Sigmoid colon (tissue), 3 donors: ENCODE measurements around the gene PLEKHN1.

ENCODE experiments used
- POLR2A ChIP-seq, 2 donors: fragments of 450-650 bp; IDR thresholded peaks; one replicate each; pipeline ENCODE4 v1.6.1; 2016; ENCODE audit warnings: antibody characterized with exemption in 2 of 2, mild to moderate bottlenecking in 2 of 2, moderate library complexity in 2 of 2
- TF ChIP-seq, protein P1 (sequence below), 4 experiments: fragments of 450-650 bp in 3 of 4; fragments of 200-600 bp in 1 of 4; IDR thresholded peaks; one replicate each; pipeline ENCODE4 v1.5.1; 2016 to 2019; ENCODE audit warnings: antibody characterized with exemption in 4 of 4, mild to moderate bottlenecking in 3 of 4, moderate library complexity in 2 of 4

DNA sequence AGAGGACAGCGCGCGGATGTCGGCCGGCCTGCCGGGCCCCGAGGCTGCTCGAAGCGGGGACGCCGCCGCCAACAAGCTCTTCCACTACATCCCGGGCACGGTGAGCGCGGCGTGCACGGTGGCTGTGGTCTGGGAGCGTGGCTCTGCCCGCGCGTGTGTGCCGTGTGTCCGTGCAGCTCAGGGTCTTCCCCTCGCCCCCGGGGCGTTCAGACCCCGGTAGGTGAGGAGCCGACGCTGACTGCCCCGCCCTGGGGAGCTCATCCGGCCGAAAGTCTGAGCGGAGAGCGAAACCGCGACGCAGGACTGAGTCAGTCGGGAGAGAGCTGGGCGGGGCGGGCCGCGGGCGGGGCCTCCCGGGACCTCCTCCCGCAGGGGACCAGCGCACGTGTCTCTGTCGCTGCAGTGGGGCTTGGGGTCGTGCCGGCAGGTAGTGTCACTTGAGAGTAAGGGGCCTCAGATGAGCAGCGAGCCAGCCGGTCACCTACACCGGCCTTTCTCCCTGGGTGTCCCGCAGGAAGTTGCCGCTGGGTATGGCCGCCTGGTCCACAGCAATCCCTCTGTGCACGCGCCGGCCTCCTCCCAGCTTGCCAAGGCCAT, 520 bp downstream of the PLEKHN1 start:
- TF ChIP-seq, protein P1, sequence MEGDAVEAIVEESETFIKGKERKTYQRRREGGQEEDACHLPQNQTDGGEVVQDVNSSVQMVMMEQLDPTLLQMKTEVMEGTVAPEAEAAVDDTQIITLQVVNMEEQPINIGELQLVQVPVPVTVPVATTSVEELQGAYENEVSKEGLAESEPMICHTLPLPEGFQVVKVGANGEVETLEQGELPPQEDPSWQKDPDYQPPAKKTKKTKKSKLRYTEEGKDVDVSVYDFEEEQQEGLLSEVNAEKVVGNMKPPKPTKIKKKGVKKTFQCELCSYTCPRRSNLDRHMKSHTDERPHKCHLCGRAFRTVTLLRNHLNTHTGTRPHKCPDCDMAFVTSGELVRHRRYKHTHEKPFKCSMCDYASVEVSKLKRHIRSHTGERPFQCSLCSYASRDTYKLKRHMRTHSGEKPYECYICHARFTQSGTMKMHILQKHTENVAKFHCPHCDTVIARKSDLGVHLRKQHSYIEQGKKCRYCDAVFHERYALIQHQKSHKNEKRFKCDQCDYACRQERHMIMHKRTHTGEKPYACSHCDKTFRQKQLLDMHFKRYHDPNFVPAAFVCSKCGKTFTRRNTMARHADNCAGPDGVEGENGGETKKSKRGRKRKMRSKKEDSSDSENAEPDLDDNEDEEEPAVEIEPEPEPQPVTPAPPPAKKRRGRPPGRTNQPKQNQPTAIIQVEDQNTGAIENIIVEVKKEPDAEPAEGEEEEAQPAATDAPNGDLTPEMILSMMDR (IDR thresholded peaks at IDR 0.05): no peak
- TF ChIP-seq POLR2A (IDR thresholded peaks at IDR 0.05): no peak
